ENCODE results near the gene PHLDA2. TPM values are rescaled to one million over a fixed set of nuclear protein-coding genes. Genes with fewer than 3 reads are reported as not detected.

PHLDA2 gene
- total and polyA plus RNA-seq, 2 of the 13 experiments (the other 11 are each of a cell fraction or from before 2014, with no cell fraction given) = 0.55 to 0.78 TPM

DNA sequence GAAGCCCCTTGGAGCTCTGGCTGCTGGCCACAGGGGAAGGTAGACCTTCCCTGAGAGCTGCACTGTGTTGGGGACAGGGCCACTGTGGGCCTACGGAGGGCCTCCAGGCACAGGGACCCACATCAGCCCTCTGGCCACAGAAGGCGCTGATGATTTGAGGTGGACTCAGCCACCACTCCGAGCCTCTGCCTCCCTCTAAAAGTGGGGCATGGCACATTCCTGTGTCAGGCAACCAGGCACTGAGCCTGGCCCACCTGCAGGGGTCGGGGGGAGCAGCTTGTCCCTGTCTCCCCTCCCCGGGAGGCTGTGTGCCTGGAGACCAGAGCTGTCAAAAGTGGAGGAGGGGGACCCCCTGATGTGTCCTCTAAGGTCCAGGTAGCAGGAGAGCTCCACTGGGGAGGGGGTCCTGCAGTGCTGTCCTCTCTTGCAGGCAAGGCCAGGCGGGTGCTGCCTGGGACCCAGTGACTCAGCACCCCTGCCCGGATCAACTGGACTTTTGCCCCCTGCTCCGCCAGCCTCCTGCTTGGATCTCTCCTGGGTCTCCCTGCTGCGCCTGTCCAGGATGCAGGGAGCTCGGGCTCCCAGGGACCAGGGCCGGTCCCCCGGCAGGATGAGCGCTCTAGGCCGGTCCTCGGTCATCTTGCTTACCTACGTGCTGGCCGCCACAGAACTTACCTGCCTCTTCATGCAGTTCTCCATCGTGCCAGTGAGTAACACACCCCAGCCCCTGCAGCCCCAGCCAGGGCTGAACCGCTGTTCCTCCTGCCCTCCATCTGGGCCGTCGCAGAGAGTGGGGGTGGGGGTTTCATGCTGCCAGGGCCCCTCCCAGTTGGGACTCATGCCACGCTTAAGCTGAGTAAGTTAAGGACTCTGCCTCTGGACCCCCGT lies 26.2 kb downstream of the PHLDA2 start (continued):
- peak; percentile 57; the same call in 1 of the 2 replicates for TF ChIP-seq ZZZ3 (CRISPR knock-in tag; IDR thresholded peaks at IDR 0.05; ENCODE audit: borderline replicate concordance)
- peak; percentile 74 for TF ChIP-seq ZBTB7B (CRISPR knock-in tag; IDR thresholded peaks at IDR 0.05)
- peak; percentile 19; the same call in 1 of the 2 replicates for TF ChIP-seq ZNF331 (CRISPR knock-in tag; IDR thresholded peaks at IDR 0.05)
- TF ChIP-seq TGIF2 (CRISPR knock-in tag; IDR thresholded peaks at IDR 0.05) = peak; percentile 75
- TF ChIP-seq, protein P1, sequence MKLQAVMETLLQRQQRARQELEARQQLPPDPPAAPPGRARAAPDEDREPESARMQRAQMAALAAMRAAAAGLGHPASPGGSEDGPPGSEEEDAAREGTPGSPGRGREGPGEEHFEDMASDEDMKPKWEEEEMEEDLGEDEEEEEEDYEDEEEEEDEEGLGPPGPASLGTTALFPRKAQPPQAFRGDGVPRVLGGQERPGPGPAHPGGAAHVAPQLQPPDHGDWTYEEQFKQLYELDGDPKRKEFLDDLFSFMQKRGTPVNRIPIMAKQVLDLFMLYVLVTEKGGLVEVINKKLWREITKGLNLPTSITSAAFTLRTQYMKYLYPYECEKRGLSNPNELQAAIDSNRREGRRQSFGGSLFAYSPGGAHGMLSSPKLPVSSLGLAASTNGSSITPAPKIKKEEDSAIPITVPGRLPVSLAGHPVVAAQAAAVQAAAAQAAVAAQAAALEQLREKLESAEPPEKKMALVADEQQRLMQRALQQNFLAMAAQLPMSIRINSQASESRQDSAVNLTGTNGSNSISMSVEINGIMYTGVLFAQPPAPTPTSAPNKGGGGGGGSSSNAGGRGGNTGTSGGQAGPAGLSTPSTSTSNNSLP (IDR thresholded peaks at IDR 0.05; ENCODE audit: low read depth, low read length) = no peak
- TF ChIP-seq ZNF788 (CRISPR knock-in tag; IDR thresholded peaks at IDR 0.05; ENCODE audit: borderline replicate concordance) = peak; percentile 64; the same call in 1 of the 2 replicates
- no peak for TF ChIP-seq ZNF431 (CRISPR knock-in tag; IDR thresholded peaks at IDR 0.05; ENCODE audit: borderline replicate concordance, low read depth)
- peak; percentile 43 for TF ChIP-seq SKI (IDR thresholded peaks at IDR 0.05; ENCODE audit: partially characterized antibody)
- TF ChIP-seq ZSCAN31 (CRISPR knock-in tag; IDR thresholded peaks at IDR 0.05; ENCODE audit: low read depth) = 0 out of 2 replicates have a peak, but pooled peaks have one; percentile 46
- TF ChIP-seq, protein P2, sequence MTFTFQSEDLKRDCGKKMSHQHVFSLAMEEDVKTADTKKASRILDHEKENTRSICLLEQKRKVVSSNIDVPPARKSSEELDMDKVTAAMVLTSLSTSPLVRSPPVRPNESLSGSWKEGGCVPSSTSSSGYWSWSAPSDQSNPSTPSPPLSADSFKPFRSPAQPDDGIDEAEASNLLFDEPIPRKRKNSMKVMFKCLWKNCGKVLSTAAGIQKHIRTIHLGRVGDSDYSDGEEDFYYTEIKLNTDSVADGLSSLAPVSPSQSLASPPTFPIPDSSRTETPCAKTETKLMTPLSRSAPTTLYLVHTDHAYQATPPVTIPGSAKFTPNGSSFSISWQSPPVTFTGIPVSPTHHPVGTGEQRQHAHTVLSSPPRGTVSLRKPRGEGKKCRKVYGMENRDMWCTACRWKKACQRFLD (CRISPR knock-in tag; IDR thresholded peaks at IDR 0.05; ENCODE audit: borderline replicate concordance) = no peak
- TF ChIP-seq PHF8 (CRISPR knock-in tag; IDR thresholded peaks at IDR 0.05) = peak; percentile 60; the same call in 1 of the 2 replicates
- peak; percentile 64; the same call in 1 of the 2 replicates for TF ChIP-seq ZNF543 (CRISPR knock-in tag; IDR thresholded peaks at IDR 0.05)
- no peak for TF ChIP-seq ZKSCAN8 (CRISPR knock-in tag; IDR thresholded peaks at IDR 0.05; ENCODE audit: borderline replicate concordance)
- TF ChIP-seq KDM2A (CRISPR knock-in tag; IDR thresholded peaks at IDR 0.05; ENCODE audit: borderline replicate concordance, low read depth) = peak; percentile 51; the same call in 1 of the 2 replicates
- TF ChIP-seq, protein P3, sequence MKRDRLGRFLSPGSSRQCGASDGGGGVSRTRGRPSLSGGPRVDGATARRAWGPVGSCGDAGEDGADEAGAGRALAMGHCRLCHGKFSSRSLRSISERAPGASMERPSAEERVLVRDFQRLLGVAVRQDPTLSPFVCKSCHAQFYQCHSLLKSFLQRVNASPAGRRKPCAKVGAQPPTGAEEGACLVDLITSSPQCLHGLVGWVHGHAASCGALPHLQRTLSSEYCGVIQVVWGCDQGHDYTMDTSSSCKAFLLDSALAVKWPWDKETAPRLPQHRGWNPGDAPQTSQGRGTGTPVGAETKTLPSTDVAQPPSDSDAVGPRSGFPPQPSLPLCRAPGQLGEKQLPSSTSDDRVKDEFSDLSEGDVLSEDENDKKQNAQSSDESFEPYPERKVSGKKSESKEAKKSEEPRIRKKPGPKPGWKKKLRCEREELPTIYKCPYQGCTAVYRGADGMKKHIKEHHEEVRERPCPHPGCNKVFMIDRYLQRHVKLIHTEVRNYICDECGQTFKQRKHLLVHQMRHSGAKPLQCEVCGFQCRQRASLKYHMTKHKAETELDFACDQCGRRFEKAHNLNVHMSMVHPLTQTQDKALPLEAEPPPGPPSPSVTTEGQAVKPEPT (CRISPR knock-in tag; IDR thresholded peaks at IDR 0.05; ENCODE audit: low read depth) = 0 out of 2 replicates have a peak, but pooled peaks have one; percentile 37
- TF ChIP-seq, protein P4, sequence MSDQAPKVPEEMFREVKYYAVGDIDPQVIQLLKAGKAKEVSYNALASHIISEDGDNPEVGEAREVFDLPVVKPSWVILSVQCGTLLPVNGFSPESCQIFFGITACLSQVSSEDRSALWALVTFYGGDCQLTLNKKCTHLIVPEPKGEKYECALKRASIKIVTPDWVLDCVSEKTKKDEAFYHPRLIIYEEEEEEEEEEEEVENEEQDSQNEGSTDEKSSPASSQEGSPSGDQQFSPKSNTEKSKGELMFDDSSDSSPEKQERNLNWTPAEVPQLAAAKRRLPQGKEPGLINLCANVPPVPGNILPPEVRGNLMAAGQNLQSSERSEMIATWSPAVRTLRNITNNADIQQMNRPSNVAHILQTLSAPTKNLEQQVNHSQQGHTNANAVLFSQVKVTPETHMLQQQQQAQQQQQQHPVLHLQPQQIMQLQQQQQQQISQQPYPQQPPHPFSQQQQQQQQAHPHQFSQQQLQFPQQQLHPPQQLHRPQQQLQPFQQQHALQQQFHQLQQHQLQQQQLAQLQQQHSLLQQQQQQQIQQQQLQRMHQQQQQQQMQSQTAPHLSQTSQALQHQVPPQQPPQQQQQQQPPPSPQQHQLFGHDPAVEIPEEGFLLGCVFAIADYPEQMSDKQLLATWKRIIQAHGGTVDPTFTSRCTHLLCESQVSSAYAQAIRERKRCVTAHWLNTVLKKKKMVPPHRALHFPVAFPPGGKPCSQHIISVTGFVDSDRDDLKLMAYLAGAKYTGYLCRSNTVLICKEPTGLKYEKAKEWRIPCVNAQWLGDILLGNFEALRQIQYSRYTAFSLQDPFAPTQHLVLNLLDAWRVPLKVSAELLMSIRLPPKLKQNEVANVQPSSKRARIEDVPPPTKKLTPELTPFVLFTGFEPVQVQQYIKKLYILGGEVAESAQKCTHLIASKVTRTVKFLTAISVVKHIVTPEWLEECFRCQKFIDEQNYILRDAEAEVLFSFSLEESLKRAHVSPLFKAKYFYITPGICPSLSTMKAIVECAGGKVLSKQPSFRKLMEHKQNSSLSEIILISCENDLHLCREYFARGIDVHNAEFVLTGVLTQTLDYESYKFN (CRISPR knock-in tag; conservative IDR thresholded peaks at IDR 0.05) = peak; percentile 57; the same call in 1 of the 2 replicates
- peak; percentile 44; the same call in 1 of the 2 replicates for TF ChIP-seq IRF2 (CRISPR knock-in tag; IDR thresholded peaks at IDR 0.05)
- TF ChIP-seq NBN (conservative IDR thresholded peaks at IDR 0.05) = no peak
- 0 out of 2 replicates have a peak, but pooled peaks have one; percentile 17 for TF ChIP-seq ELF1 (CRISPR knock-in tag; IDR thresholded peaks at IDR 0.05)

All from HepG2 (cell line).